Panc1 (cell line): ENCODE results near the gene GRIK3. TPM values are rescaled to one million over a fixed set of nuclear protein-coding genes. Genes with fewer than 3 reads are reported as not detected.

ENCODE experiments used
- ATAC-seq: fragments of 200-7000 bp; cut with Tn5 transposase; 2 replicates; pipeline ENCODE4 v1.9.1; 2020; ENCODE audit warnings: mild to moderate bottlenecking, moderate library complexity
- BruUV-seq: library from RNA; stranded (reverse); fragments of 400-500 nt; replicated peaks from 2 replicates; lab custom pipeline; 2021; lab: Mats Ljungman, UMichigan
- CTCF ChIA-PET: fragments of 300-600 bp; sonication (Branson Sonifier 250); formaldehyde crosslinking; loops from one replicate; lab custom pipeline; 2022; ENCODE audit warnings: antibody characterized with exemption; lab: Charles Lee
- POLR2A ChIA-PET: fragments of 300-600 bp; sonication (Branson Sonifier 250); formaldehyde crosslinking; loops from one replicate; lab custom pipeline; 2022; ENCODE audit warnings: antibody characterized with exemption; lab: Charles Lee
- DNase-seq: peaks from one replicate; pipeline ENCODE4 v3.0.0-alpha.2; 2010; ENCODE audit warnings: low read depth, low spot score
- H3K27ac ChIP-seq: 2 replicates; pipeline ENCODE4 v1.5.1; 2011; ENCODE audit warnings: mild to moderate bottlenecking, low read length, inconsistent platforms
- H3K27me3 ChIP-seq: fragments of 200-500 bp; sonication (Bioruptor generic); 2 replicates; pipeline ENCODE4 v1.6.0; 2014; ENCODE audit warnings: low read length, inconsistent platforms; ENCODE audit not compliant: control insufficient read depth, insufficient read depth
- H3K36me3 ChIP-seq: fragments of 200-500 bp; sonication (Bioruptor generic); 2 replicates; pipeline ENCODE4 v1.5.1; 2014; ENCODE audit warnings: inconsistent platforms, mild to moderate bottlenecking, low read length, moderate library complexity; ENCODE audit not compliant: control insufficient read depth, insufficient read depth
- H3K4me1 ChIP-seq: 2 replicates; pipeline ENCODE4 v1.5.1; 2011; ENCODE audit warnings: inconsistent platforms, mild to moderate bottlenecking, low read length, moderate library complexity; ENCODE audit not compliant: control insufficient read depth, insufficient read depth
- H3K4me3 ChIP-seq, 2 experiments: 2 replicates each; pipeline ENCODE4 v1.5.1; 2011 to 2012; ENCODE audit warnings: low read depth in 2 of 2, low read length in 2 of 2, mild to moderate bottlenecking in 2 of 2, inconsistent platforms in 1 of 2, moderate library complexity in 1 of 2
- H3K9me3 ChIP-seq: fragments of 200-500 bp; sonication (Bioruptor generic); 2 replicates; pipeline ENCODE4 v1.5.1; 2014; ENCODE audit warnings: low read depth, mild to moderate bottlenecking, inconsistent platforms, low read length, moderate library complexity; ENCODE audit not compliant: control insufficient read depth, insufficient read depth
- CTCF ChIP-seq: fragments of 450-650 bp; IDR thresholded peaks from 2 replicates; pipeline ENCODE4 v1.5.1; 2017; ENCODE audit warnings: mild to moderate bottlenecking
- POLR2AphosphoS5 ChIP-seq: IDR thresholded peaks from 2 replicates; pipeline ENCODE4 v1.6.1; 2012; ENCODE audit warnings: mild to moderate bottlenecking, low read depth, low read length, moderate library complexity
- REST ChIP-seq, 2 experiments: IDR thresholded peaks; 2 replicates each; pipeline ENCODE4 v1.6.1; 2011 to 2012; ENCODE audit warnings: low read depth in 2 of 2, control low read depth in 1 of 2, low read length in 1 of 2, mild to moderate bottlenecking in 1 of 2, moderate library complexity in 1 of 2; ENCODE audit not compliant: insufficient read depth in 1 of 2
- SIN3A ChIP-seq: IDR thresholded peaks from 2 replicates; pipeline ENCODE4 v1.6.1; 2012; ENCODE audit warnings: low read depth, mild to moderate bottlenecking, low read length, moderate library complexity, borderline replicate concordance; ENCODE audit not compliant: insufficient read depth
- TCF7L2 ChIP-seq: IDR thresholded peaks from 2 replicates; pipeline ENCODE4 v1.6.1; 2011; ENCODE audit warnings: mild to moderate bottlenecking, low read depth, low read length, inconsistent platforms
- in situ Hi-C: cut with HindIII; loops from 2 replicates; pipeline ENCODE4 v1.10.0; 2016; ENCODE audit warnings: low sequenced_read_pairs, low pct_unique_long_range_greater_than_20kb
- intact Hi-C: fragments of 100-400 bp; cut with micrococcal nuclease; formaldehyde crosslinking; loops from one replicate; pipeline ENCODE4 v1.10.0; 2022; ENCODE audit not compliant: unreplicated experiment
- total RNA-seq: library from RNA; stranded (reverse); gene quantifications from one replicate; pipeline ENCODE4 v1.2.1, GENCODE V29; 2021; ENCODE audit not compliant: unreplicated experiment

The GRIK3 gene
- total RNA-seq, 1 experiment from 2014 or later, result not detected

- no peaks in the 10 kb centered on the region for H3K4me1 ChIP-seq
- in situ Hi-C loops (no loop called here), intact Hi-C loops (no loop called here)
- DNase-seq (no peak), ATAC-seq (no peak)
- H3K36me3 ChIP-seq, result no peaks in the 10 kb centered on the region
- no TSS peak for BruUV-seq
- ChIA-PET CTCF (no interaction called here), POLR2A (no interaction called here)
- TF ChIP-seq REST (IDR thresholded peaks at IDR 0.05; ENCODE audit: insufficient read depth in 1 of 2, low read depth in 2 of 2, low read length in 1 of 2) (no peak), SIN3A (no peak), TCF7L2 (no peak), POLR2AphosphoS5 (no peak), CTCF (no peak)
- H3K9me3 ChIP-seq, result no peaks in the 10 kb centered on the region
- no peak overlapping the region for H3K4me3 ChIP-seq
- H3K27ac ChIP-seq, result no peak overlapping the region
- peaks cover 10% of the 10 kb centered on the region for H3K27me3 ChIP-seq
Observed at GRCh38 chr1:37064039-37064438, 29.7 kb upstream of the GRIK3 start.

- ChIA-PET POLR2A (no interaction called here), CTCF (no interaction called here)
- ATAC-seq, result no peak
- no peak for DNase-seq
- Histone ChIP-seq H3K36me3 (no peaks in the 10 kb centered on the region), H3K4me1 (no peaks in the 10 kb centered on the region), H3K27me3 (peaks cover 8% of the 10 kb centered on the region), H3K27ac (no peak overlapping the region), H3K4me3 (no peak overlapping the region), H3K9me3 (no peaks in the 10 kb centered on the region)
- BruUV-seq, result no TSS peak
- no peak for TF ChIP-seq REST (IDR thresholded peaks at IDR 0.05; ENCODE audit: insufficient read depth in 1 of 2, low read depth in 2 of 2, low read length in 1 of 2)
- TF ChIP-seq SIN3A, result no peak
- TF ChIP-seq TCF7L2, result no peak
- no peak for TF ChIP-seq POLR2AphosphoS5
- no peak for TF ChIP-seq CTCF
- intact Hi-C loops, result no loop called here
- in situ Hi-C loops, result no loop called here
Observed at GRCh38 chr1:37059346-37059745, 25.0 kb upstream of the GRIK3 start.
